Duodenal mucosa (tissue), 2 donors: ENCODE results near the gene ARHGAP25.

Experiments
- H3K27ac ChIP-seq: one replicate; pipeline ENCODE4 v1.7.0; 2013; ENCODE audit warnings: low read depth, low read length
- H3K27me3 ChIP-seq, 2 donors: one replicate each; pipeline ENCODE4 v1.7.0; 2013; ENCODE audit warnings: low read length in 2 of 2, control low read depth in 1 of 2; ENCODE audit not compliant: insufficient read depth in 2 of 2, control insufficient read depth in 1 of 2
- H3K36me3 ChIP-seq, 2 donors: one replicate each; pipeline ENCODE4 v1.7.0; 2013; ENCODE audit warnings: low read length in 2 of 2, control low read depth in 1 of 2; ENCODE audit not compliant: insufficient read depth in 2 of 2, control insufficient read depth in 1 of 2
- H3K4me1 ChIP-seq, 2 donors: one replicate each; pipeline ENCODE4 v1.7.0; 2013; ENCODE audit warnings: low read length in 2 of 2, control low read depth in 1 of 2; ENCODE audit not compliant: insufficient read depth in 2 of 2, control insufficient read depth in 1 of 2
- H3K4me3 ChIP-seq, 2 donors: one replicate each; pipeline ENCODE4 v1.7.0; 2013; ENCODE audit warnings: low read length in 2 of 2, low read depth in 1 of 2
- H3K9ac ChIP-seq, 2 donors: one replicate each; pipeline ENCODE4 v1.7.0; 2013; ENCODE audit warnings: low read length in 2 of 2, low read depth in 1 of 2
- H3K9me3 ChIP-seq, 2 donors: one replicate each; pipeline ENCODE4 v1.7.0; 2013; ENCODE audit warnings: low read length in 2 of 2, control low read depth in 1 of 2; ENCODE audit not compliant: control insufficient read depth in 1 of 2

Gene ARHGAP25

DNA sequence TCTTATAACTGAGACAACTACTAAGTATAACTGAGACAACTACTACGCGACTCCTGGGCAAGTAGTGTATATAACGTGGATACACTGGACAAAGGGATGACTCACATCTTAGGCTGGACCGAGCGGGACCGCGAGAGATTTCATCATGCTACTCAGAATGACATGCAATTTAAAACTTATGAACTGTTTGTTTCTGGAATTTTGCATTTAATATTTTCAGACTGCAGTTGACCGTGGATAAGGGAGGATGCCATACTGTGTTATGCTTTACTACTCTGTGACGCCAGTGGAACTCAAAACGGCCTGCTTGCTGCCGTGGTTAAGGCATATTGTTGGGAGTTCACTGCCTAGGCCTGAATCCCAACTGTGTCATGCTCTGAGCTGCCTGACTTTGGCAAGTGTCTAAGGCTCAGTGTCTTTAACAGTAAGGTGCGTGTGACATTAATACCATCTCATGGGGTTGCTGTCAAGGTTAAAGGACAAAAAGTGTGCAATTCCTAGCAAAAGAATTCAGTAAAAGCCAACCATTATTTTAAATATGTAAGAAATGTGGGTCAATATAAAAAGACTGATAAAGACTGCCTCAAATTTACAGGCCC is 72.0 kb downstream of the ARHGAP25 start:
- Histone ChIP-seq H3K4me1 (no peaks in the 10 kb centered on the region), H3K36me3 (peaks cover 0 to 16% of the 10 kb centered on the region in 2 donors), H3K27ac (no peak overlapping the region), H3K9ac (no peak overlapping the region), H3K9me3 (no peaks in the 10 kb centered on the region), H3K27me3 (no peaks in the 10 kb centered on the region), H3K4me3 (no peak overlapping the region)

DNA sequence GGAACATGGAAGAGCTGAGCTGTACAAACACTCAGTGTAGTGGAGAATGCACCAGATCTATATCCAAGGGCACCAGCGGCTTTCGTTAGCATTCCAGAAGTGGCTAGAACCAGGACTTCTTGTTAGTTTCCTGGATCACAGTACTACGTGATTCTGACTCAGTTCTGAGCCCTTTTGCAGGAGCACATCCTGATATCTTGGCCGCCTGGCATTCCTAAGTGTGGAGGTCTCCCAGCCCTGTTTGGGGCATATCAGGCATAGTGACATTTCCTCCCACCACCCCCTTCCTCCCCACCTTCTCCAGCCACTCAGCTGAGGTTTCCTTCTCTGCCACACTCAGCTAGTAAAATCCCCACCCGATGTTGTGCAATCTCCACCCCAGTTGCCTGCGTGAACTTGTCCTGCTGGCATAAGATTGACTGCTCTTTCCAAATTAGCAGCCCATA is 73.2 kb downstream of the ARHGAP25 start:
- Histone ChIP-seq H3K9ac (no peak overlapping the region), H3K36me3 (peaks cover 0 to 16% of the 10 kb centered on the region in 2 donors), H3K9me3 (no peaks in the 10 kb centered on the region), H3K4me3 (no peak overlapping the region), H3K4me1 (no peaks in the 10 kb centered on the region), H3K27me3 (no peaks in the 10 kb centered on the region), H3K27ac (no peak overlapping the region)

DNA sequence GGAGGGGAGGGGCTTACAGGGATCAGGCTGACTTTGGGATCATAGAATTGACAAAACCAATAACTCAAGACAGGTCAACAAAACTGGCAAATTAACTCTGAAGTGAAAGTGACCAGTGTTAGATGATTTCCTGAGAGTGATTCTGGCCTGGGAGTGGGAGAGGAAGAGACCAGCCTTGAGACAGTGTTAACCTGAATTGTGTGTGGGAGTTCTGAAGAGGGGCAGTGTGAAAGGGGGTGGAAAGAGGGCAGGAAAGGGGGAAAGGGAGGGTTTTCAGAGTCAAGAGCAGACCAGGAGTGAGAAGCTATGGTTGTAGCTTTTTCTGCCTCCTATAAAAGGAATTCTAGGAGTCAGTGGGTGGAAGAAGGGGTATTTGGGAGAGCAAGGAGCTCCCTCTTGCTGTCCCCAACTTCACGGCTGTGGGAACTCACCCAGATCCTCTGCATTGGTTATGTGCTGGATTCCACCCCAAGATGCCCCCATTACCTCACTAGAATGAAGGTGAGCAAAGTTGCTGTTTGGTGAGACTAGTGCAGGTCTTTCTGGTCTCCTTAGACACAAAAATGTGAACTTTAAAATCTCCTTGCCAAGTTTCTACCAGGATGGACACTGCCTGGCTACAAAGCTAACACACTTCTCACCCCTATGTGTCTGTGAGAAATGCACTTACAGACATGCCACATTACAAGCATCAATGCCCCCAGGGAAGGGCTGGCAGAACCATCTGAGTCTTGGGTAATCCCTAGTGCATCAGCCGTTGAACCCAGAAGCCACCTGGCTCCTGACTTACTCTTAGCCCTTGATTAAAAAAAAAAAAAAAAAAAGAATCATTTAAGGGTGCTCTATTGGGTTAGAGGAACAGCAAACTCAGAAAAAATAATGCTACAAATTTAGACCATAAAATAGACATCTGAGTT is 75.0 kb downstream of the ARHGAP25 start:
- Histone ChIP-seq H3K9ac (no peak overlapping the region), H3K36me3 (peaks cover 0 to 23% of the 10 kb centered on the region in 2 donors), H3K9me3 (no peaks in the 10 kb centered on the region), H3K4me3 (no peak overlapping the region), H3K27me3 (no peaks in the 10 kb centered on the region), H3K4me1 (no peaks in the 10 kb centered on the region), H3K27ac (no peak overlapping the region)

DNA sequence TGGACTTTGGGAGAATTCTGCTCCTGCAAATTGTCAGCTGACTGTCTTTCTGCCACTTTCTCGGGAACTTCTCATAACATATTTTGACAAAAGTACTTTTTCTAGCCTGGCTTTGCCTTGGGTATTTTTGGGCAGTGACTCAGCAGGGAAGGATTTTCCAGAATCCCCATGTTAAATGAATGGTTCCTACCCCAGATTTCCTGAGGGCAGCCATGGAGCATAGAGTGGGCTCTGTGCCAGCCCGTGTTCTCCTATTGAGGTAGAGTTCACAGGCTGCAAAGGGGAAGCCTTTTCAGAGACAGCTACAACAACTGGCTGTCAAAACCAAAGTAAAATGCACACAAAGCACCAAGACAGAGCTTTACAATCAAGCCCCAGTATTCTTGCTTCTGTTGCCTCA is 76.8 kb downstream of the ARHGAP25 start:
- peaks cover 0 to 27% of the 10 kb centered on the region in 2 donors for H3K36me3 ChIP-seq
- H3K4me1 ChIP-seq: no peaks in the 10 kb centered on the region
- H3K27ac ChIP-seq: no peak overlapping the region
- no peaks in the 10 kb centered on the region for H3K9me3 ChIP-seq
- no peak overlapping the region for H3K9ac ChIP-seq
- H3K27me3 ChIP-seq: no peaks in the 10 kb centered on the region
- H3K4me3 ChIP-seq: no peak overlapping the region

DNA sequence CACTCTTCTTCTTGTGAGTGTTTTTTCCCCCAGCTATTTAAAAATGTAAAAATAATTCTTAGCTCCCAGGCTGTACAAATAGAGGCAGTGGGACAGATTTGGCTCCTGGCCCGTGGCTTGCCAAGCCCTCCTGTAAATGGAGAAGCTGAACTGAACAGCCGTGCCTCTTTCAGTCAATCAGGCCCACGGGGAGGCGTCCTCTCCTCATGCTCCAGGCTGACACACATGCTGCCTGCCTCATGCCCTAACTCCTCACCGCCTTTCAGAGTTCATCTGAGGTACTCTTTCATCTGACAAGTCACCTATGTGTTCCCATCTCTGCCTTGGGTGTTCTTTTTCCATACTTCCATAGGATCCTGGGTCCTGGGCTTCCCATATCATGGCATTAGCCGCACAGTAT is 77.6 kb downstream of the ARHGAP25 start:
- Histone ChIP-seq H3K4me3 (no peak overlapping the region), H3K36me3 (peaks cover 0 to 26% of the 10 kb centered on the region in 2 donors), H3K9me3 (no peaks in the 10 kb centered on the region), H3K27me3 (no peaks in the 10 kb centered on the region), H3K4me1 (no peaks in the 10 kb centered on the region), H3K27ac (no peak overlapping the region), H3K9ac (no peak overlapping the region)

DNA sequence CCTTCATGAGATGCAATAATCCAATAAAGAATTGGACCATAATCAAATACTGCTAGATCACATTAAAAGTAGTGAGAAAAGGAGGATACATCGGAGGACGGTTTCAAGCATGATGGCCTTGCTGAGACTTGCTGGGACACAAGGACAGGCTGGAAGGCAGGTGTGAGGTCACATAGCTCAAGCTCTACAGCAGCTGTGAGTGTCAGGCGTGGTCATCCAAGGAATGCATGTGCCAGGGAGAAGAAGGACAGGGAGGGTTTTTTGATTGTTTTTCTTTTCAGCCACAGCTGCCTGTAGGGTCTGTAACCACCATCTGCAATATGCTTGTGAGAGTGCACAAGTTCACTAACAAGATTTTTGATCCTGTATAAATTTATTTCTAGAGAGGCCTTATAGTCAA is 79.0 kb downstream of the ARHGAP25 start:
- Histone ChIP-seq H3K36me3 (peaks cover 0 to 23% of the 10 kb centered on the region in 2 donors), H3K9me3 (no peaks in the 10 kb centered on the region), H3K9ac (no peak overlapping the region), H3K4me3 (no peak overlapping the region), H3K27ac (no peak overlapping the region), H3K27me3 (no peaks in the 10 kb centered on the region), H3K4me1 (no peaks in the 10 kb centered on the region)

DNA sequence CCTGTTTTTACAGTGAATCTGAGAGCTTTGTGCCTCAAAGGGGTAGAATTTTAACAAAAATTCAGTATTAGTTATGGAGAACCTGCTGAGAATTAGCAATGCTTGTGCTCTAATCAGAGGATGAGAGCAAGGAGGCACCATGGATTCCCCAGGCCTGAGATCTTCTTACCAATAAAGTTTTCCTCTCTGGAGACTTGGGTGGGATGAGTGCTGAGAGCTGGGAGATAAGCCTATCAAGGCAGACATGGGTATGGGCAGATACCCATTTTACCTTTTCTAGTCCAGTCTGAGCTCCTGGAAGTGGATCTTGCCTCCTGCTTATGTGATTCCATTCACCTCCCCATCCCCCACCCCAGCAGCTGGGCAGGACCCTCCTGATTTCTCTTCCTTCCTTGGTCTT is 82.7 kb downstream of the ARHGAP25 start:
- Histone ChIP-seq H3K27me3 (no peaks in the 10 kb centered on the region), H3K9me3 (no peaks in the 10 kb centered on the region), H3K36me3 (peaks cover 0 to 30% of the 10 kb centered on the region in 2 donors), H3K9ac (no peak overlapping the region), H3K27ac (no peak overlapping the region), H3K4me3 (no peak overlapping the region), H3K4me1 (no peaks in the 10 kb centered on the region)

DNA sequence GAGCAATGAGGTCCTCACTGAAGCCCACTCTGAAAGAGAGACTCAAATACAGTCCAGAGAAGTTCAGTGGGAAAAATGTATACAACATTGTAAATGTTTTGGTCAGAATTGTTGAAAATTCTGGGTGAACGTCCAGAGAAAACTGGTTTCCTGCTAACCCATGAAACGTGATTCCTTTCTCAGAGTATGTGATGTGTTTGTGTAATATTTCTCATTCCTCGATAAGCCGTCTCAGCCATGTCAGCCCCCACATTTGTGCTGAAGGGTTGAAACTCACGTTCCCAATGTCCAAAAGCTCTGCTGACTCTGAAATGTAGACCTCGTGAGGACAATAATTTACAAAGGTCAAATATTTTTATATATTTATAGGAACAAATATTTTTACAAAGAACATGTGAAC is 84.9 kb downstream of the ARHGAP25 start:
- H3K9ac ChIP-seq: no peak overlapping the region
- peaks cover 0 to 33% of the 10 kb centered on the region in 2 donors for H3K36me3 ChIP-seq
- no peak overlapping the region for H3K27ac ChIP-seq
- H3K27me3 ChIP-seq: no peaks in the 10 kb centered on the region
- no peaks in the 10 kb centered on the region for H3K9me3 ChIP-seq
- no peak overlapping the region for H3K4me3 ChIP-seq
- no peaks in the 10 kb centered on the region for H3K4me1 ChIP-seq

DNA sequence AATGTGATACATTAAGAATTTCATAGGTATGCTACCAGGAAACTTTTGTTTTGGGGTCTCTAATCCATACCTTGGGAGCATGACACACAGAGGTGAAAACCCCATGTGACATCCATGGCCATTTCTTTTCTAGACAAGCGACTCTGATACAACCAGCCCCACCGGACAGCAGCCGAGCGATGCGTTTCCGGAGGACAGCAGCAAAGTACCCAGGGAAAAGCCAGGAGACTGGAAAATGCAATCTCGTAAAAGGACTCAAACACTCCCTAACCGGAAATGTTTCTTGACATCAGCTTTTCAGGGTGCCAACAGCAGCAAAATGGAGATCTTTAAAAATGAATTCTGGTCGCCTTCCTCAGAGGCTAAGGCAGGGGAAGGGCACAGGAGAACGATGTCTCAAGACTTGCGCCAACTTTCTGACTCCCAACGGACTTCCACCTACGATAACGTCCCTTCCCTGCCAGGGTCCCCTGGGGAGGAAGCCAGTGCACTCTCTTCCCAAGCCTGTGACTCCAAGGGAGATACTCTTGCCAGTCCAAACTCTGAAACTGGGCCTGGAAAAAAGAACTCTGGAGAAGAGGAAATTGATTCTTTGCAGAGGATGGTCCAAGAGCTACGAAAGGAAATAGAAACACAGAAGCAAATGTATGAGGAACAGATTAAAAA is 87.7 kb downstream of the ARHGAP25 start:
- H3K9me3 ChIP-seq: no peaks in the 10 kb centered on the region
- H3K9ac ChIP-seq: no peak overlapping the region
- peaks cover 3 to 34% of the 10 kb centered on the region in 2 donors for H3K36me3 ChIP-seq
- H3K4me1 ChIP-seq: no peaks in the 10 kb centered on the region
- H3K27ac ChIP-seq: no peak overlapping the region
- no peaks in the 10 kb centered on the region for H3K27me3 ChIP-seq
- H3K4me3 ChIP-seq: no peak overlapping the region

DNA sequence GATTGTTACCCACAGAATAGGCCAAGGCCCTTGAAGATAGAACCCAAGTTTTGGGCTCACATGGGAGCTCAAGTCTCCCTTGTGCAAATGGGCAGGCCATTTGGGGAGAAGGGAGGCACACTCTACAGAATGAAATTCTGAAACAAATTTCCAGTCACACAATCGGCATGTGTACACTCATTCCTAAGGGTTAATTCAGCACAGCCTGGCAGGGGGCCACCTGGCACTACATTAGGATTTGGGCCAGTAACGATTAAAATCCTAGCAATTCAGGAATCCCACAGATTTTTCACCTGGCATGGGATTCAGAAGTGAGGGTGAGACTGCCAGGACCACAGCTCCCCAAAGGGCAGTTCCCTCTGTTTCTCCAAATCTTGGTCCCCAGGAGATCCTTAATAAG is 90.2 kb downstream of the ARHGAP25 start:
- peaks cover 3 to 21% of the 10 kb centered on the region in 2 donors for H3K36me3 ChIP-seq
- no peaks in the 10 kb centered on the region for H3K27me3 ChIP-seq
- no peak overlapping the region for H3K9ac ChIP-seq
- no peak overlapping the region for H3K4me3 ChIP-seq
- no peaks in the 10 kb centered on the region for H3K9me3 ChIP-seq
- peaks cover 13 to 15% of the 10 kb centered on the region in 2 donors for H3K4me1 ChIP-seq
- no peak overlapping the region for H3K27ac ChIP-seq
